Urinary bladder (tissue), 4 donors: ENCODE results near the gene POTEJ. TPM values are rescaled to one million over a fixed set of nuclear protein-coding genes. Genes with fewer than 3 reads are reported as not detected.
"Not testable (repeated sequence)": the region's sequence is repeated elsewhere in the genome, so short reads cannot be mapped to it uniquely, and the experiment has no call there.

Experiments
- DNase-seq: peaks from one replicate; pipeline ENCODE4 v3.0.0-alpha.2; 2015; ENCODE audit errors: extremely low spot score
- H3K27ac ChIP-seq: one replicate; pipeline ENCODE4 v1.5.1; 2013; ENCODE audit warnings: low read depth, mild to moderate bottlenecking, moderate library complexity
- H3K36me3 ChIP-seq: one replicate; pipeline ENCODE4 v1.6.1; 2013; ENCODE audit warnings: mild to moderate bottlenecking, moderate library complexity; ENCODE audit not compliant: insufficient read depth
- H3K4me1 ChIP-seq: one replicate; pipeline ENCODE4 v1.6.1; 2013; ENCODE audit warnings: mild to moderate bottlenecking, moderate library complexity; ENCODE audit not compliant: insufficient read depth
- H3K4me3 ChIP-seq: one replicate; pipeline ENCODE4 v1.5.1; 2013; ENCODE audit warnings: low read depth, low read length
- WGBS: extraction: QIAGEN DNeasy Blood & Tissue Kit; methylation state at CpG from one replicate; pipeline ENCODE4 v1.1.7; 2013; 5-methylcytosine and 5-hydroxymethylcytosine counted together
- polyA plus RNA-seq: library from polyadenylated mRNA; stranded (reverse); fragments of 200-250 nt; gene quantifications from one replicate; pipeline ENCODE4 v1.2.3, GENCODE V29; 2013
- total RNA-seq: library from RNA; depleted of rRNA; stranded (reverse); fragments of >200 nt; gene quantifications from one replicate; pipeline ENCODE4 v1.2.3, GENCODE V29; 2014
- donor health status: healthy with polysubstance abuse.
- donor health status: healthy.

The POTEJ gene
- not detected for total RNA-seq
- not detected for polyA plus RNA-seq

GRCh38 chr2:130611140-130611539, at the start of gene POTEJ:
Gene POTEJ, plus strand, starts transcription at chr2:130611440. Its CDS starts 93 bp downstream, at chr2:130611533.
- H3K36me3 ChIP-seq, H3K4me3 ChIP-seq, DNase-seq, H3K4me1 ChIP-seq, H3K27ac ChIP-seq: not testable (repeated sequence)
- 96% methylated on average over 3 of the region's 13 CpGs for WGBS

GRCh38 chr2:130566165-130566564, 45.1 kb upstream of the POTEJ start:
- H3K36me3 ChIP-seq, H3K27ac ChIP-seq, H3K4me1 ChIP-seq, H3K4me3 ChIP-seq, DNase-seq: not testable (repeated sequence)
- no CpG with 5 or more reads among the region's 4 CpGs for WGBS

GRCh38 chr2:130571929-130572328, 39.3 kb upstream of the POTEJ start:
- WGBS, result no CpG with 5 or more reads among the region's 3 CpGs
- not testable (repeated sequence) for DNase-seq, H3K27ac ChIP-seq, H3K4me3 ChIP-seq, H3K36me3 ChIP-seq, H3K4me1 ChIP-seq

- 87% methylated on average over 7 of the region's 13 CpGs for WGBS
- H3K36me3 ChIP-seq, DNase-seq: not testable (repeated sequence)
These were observed 37.0 kb upstream of the POTEJ start for GRCh38 chr2:130574230-130574629.

GRCh38 chr2:130576209-130576784, 34.9 kb upstream of the POTEJ start:
- DNase-seq, H3K27ac ChIP-seq: not testable (repeated sequence)
- no CpG with 5 or more reads among the region's 8 CpGs for WGBS

More at GRCh38 chr2:130574230-130574629, 37.0 kb upstream of the POTEJ start:
- not testable (repeated sequence) for H3K4me3 ChIP-seq, H3K27ac ChIP-seq, H3K4me1 ChIP-seq

DNA sequence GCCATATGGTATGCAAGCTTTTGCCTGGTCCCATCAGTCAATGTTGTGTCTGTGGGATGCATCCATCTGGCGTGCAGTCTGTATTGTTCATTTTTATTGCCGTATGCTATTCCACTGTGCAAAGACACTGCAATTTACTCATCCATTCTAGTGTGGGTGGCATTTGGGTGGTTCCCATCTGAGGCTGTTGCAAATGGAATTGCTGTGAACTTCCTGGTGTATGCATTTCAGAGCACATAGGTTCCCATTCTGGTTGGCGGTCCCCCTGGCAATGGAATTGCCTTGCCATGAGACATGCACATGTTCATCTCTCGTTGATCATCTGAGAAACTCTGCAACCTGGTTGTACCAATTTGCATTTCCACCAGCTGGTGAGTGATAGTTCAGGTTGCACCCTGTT, 33.7 kb upstream of the POTEJ start:
- H3K27ac ChIP-seq, H3K4me1 ChIP-seq, H3K36me3 ChIP-seq, H3K4me3 ChIP-seq, DNase-seq: not testable (repeated sequence)
- no CpG with 5 or more reads among the region's 4 CpGs for WGBS

More at GRCh38 chr2:130576209-130576784, 34.9 kb upstream of the POTEJ start:
- H3K4me3 ChIP-seq, H3K4me1 ChIP-seq, H3K36me3 ChIP-seq: not testable (repeated sequence)

GRCh38 chr2:130579121-130579520, 32.1 kb upstream of the POTEJ start:
- H3K27ac ChIP-seq, H3K4me1 ChIP-seq, H3K36me3 ChIP-seq, H3K4me3 ChIP-seq, DNase-seq: not testable (repeated sequence)
- 90% methylated on average over 5 of the region's 7 CpGs for WGBS

GRCh38 chr2:130581491-130581890, 29.7 kb upstream of the POTEJ start:
- whole genome bisulfite sequencing, result 96% methylated on average over 6 of the region's 7 CpGs
- not testable (repeated sequence) for H3K27ac ChIP-seq, H3K4me3 ChIP-seq, H3K4me1 ChIP-seq, DNase-seq, H3K36me3 ChIP-seq

GRCh38 chr2:130582970-130583369, 28.3 kb upstream of the POTEJ start:
- H3K27ac ChIP-seq, H3K4me3 ChIP-seq, H3K4me1 ChIP-seq, H3K36me3 ChIP-seq, DNase-seq: not testable (repeated sequence)
- 68% methylated on average over 3 of the region's 7 CpGs for WGBS

DNA sequence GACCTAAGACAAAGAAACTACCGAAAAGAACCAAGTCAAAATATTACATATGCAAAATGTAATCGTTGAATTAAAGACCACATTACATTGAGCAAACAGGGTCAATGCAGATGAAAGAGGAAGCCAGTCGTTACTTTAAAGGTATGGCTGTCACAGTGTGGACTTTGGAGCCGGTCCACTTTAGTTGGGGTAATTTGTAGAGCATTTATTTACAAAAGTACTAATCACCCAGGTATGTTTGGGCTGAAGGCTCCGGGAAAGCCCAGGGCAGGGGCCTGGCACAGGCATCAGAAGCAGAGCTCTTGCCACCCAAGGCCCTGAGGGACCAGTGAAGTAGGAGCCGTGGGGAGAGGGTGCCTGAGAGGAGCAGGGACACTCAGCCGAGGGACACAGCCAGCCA, 27.7 kb upstream of the POTEJ start:
- H3K27ac ChIP-seq, H3K4me3 ChIP-seq, DNase-seq, H3K36me3 ChIP-seq, H3K4me1 ChIP-seq: not testable (repeated sequence)
- WGBS, result 65% methylated on average over 4 of the region's 7 CpGs

- H3K4me3 ChIP-seq, H3K36me3 ChIP-seq, DNase-seq, H3K27ac ChIP-seq, H3K4me1 ChIP-seq: not testable (repeated sequence)
- WGBS, result 91% methylated on average over 2 of the region's 4 CpGs
These were observed 26.5 kb upstream of the POTEJ start for GRCh38 chr2:130584726-130585125.

DNA sequence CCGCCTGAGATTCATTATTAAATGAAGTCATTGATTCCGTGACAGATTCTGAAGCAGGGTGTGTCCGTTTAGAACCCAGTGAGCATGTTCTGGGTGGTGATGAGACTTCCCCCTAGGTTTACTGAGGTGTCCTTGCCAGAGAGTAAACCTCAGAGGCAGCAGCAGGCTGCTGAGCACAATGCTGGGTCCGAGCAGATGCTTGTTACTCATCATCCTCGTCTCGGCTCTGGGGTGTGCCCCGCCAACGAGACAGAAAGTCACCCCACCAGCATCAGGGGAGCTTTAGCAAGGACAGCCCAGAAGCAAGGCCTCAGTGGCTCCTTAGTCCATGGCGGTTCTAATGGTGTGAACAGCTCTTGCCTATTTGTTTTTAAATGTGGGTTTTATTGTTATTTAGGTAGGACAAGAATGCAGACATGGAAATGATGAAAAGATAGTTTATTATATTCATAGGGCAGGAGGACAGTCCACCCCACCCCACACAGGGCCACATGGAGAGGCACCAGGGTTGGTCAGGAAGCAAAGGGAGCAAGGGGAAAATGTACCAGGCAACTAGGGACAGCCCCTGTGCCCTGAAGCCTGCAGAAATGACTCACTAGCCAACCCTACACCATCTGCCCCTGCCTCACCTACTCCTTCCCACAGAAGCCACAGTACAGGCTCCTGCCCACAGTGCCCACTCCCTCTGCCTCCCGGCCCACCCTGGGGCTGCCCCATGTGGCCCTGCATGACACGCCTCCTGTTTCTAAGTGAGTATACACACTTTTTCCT, 22.4 kb upstream of the POTEJ start:
- not testable (repeated sequence) for H3K4me1 ChIP-seq, H3K27ac ChIP-seq, DNase-seq, H3K4me3 ChIP-seq, H3K36me3 ChIP-seq
- no CpG with 5 or more reads among the region's 11 CpGs for WGBS

GRCh38 chr2:130590170-130590841, 20.9 kb upstream of the POTEJ start:
- H3K27ac ChIP-seq, H3K4me1 ChIP-seq, DNase-seq, H3K36me3 ChIP-seq, H3K4me3 ChIP-seq: not testable (repeated sequence)
- WGBS, result 13% methylated on average over 5 of the region's 8 CpGs

DNA sequence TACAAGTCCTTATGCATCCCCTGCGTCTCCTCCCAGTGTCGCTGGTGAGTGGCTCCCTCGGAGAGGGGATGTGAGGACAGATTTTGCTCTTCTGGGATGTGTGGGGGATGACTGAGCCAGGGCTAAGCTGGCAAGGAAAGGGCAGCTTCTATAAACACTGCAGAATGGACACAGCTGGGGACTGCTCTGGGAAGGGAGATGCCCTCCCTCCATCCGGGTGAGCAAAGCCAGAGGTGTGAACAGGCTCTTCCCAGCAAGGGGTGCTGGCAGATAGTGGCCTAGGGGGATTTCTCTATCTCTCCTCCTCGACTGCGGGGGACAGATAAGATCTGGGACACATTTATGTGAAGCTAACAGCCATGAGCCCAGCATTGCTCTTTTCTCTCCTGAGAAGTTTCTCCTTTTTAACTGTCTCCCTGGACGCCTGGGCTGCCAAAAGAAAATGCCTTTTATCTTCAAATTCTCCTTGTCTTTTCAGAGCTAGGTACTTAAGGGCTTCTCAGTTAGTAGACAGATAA, 20.3 kb upstream of the POTEJ start:
- 4% methylated on average over 5 of the region's 7 CpGs for WGBS
- not testable (repeated sequence) for H3K27ac ChIP-seq, H3K4me1 ChIP-seq, DNase-seq, H3K4me3 ChIP-seq, H3K36me3 ChIP-seq
